OCI-LY1 (cell line): ENCODE data around the gene SHC1.

Source experiments
- H2AFZ ChIP-seq: fragments of 200-600 bp; sonication (generic), shearing (Covaris generic); 2 replicates; pipeline ENCODE4 v1.6.0; 2014; ENCODE audit warnings: antibody characterized with exemption, mild to moderate bottlenecking, low read length
- H3F3A ChIP-seq: fragments of 200-600 bp; sonication (generic), shearing (Covaris generic); 2 replicates; pipeline ENCODE4 v1.6.0; 2014; ENCODE audit warnings: mild to moderate bottlenecking, antibody characterized with exemption, low read length, moderate library complexity; ENCODE audit not compliant: insufficient read depth
- H3K27ac ChIP-seq: fragments of 200-600 bp; sonication (generic); 2 replicates; pipeline ENCODE4 v1.5.1; 2014; ENCODE audit warnings: low read length, mixed run types, mild to moderate bottlenecking, low read depth; ENCODE audit not compliant: poor library complexity, severe bottlenecking
- H3K27me3 ChIP-seq: fragments of 200-600 bp; sonication (generic); 2 replicates; pipeline ENCODE4 v1.6.0; 2014; ENCODE audit warnings: antibody characterized with exemption, mild to moderate bottlenecking, low read length, moderate library complexity; ENCODE audit not compliant: insufficient read depth
- H3K36me3 ChIP-seq: fragments of 200-600 bp; sonication (generic); 2 replicates; pipeline ENCODE4 v1.6.1; 2014; ENCODE audit warnings: mild to moderate bottlenecking, antibody characterized with exemption, low read length, moderate library complexity, mixed read lengths; ENCODE audit not compliant: insufficient read depth
- H3K4me1 ChIP-seq: fragments of 200-600 bp; sonication (generic); 2 replicates; pipeline ENCODE4 v1.5.1; 2014; ENCODE audit warnings: mild to moderate bottlenecking, low read length, moderate library complexity; ENCODE audit not compliant: insufficient read depth, severe bottlenecking
- H3K4me2 ChIP-seq: fragments of 200-600 bp; sonication (generic), shearing (Covaris generic); 2 replicates; pipeline ENCODE4 v1.6.1; 2014; ENCODE audit warnings: low read length
- H3K4me3 ChIP-seq: fragments of 200-600 bp; sonication (generic); 2 replicates; pipeline ENCODE4 v1.5.1; 2014; ENCODE audit warnings: low read length, low read depth, mild to moderate bottlenecking, mixed read lengths; ENCODE audit not compliant: poor library complexity, severe bottlenecking
- H3K79me2 ChIP-seq: fragments of 200-600 bp; shearing (Covaris generic); 2 replicates; pipeline ENCODE4 v1.6.1; 2016; ENCODE audit warnings: mixed run types, low read length, mixed read lengths; ENCODE audit not compliant: insufficient read depth
- H3K9ac ChIP-seq: fragments of 200-600 bp; sonication (generic), shearing (Covaris generic); 2 replicates; pipeline ENCODE4 v1.6.1; 2014; ENCODE audit warnings: mild to moderate bottlenecking, low read length, mixed read lengths
- H3K9me2 ChIP-seq: fragments of 200-600 bp; sonication (generic), shearing (Covaris generic); 2 replicates; pipeline ENCODE4 v1.6.1; 2014; ENCODE audit warnings: low read depth, mild to moderate bottlenecking, low read length, mixed read lengths
- H3K9me3 ChIP-seq: fragments of 200-600 bp; shearing (Covaris generic); 2 replicates; pipeline ENCODE4 v1.6.1; 2014; ENCODE audit warnings: low read length, mixed read lengths
- H4K20me1 ChIP-seq: fragments of 200-600 bp; sonication (generic), shearing (Covaris generic); 2 replicates; pipeline ENCODE4 v1.6.0; 2016; ENCODE audit warnings: mild to moderate bottlenecking, low read length; ENCODE audit not compliant: insufficient read depth
- CTCF ChIP-seq: fragments of 200-600 bp; sonication (generic), shearing (Covaris generic); IDR thresholded peaks from 2 replicates; pipeline ENCODE4 v1.5.1; 2017; ENCODE audit warnings: mild to moderate bottlenecking, antibody characterized with exemption, low read length, moderate library complexity, mixed read lengths
- EZH2 ChIP-seq: fragments of 200-600 bp; sonication (generic), shearing (Covaris generic); IDR thresholded peaks from 2 replicates; pipeline ENCODE4 v1.8.0; 2017; ENCODE audit warnings: borderline replicate concordance, mixed run types, mild to moderate bottlenecking, antibody characterized with exemption, low read length, moderate library complexity, mixed read lengths

SHC1 gene

GRCh38 chr1:154938604-154939399 lies 31.7 kb downstream of the SHC1 start:
- H2AFZ ChIP-seq = no peak overlapping the region
- no peaks in the 10 kb centered on the region for H3K9me2 ChIP-seq
- H3F3A ChIP-seq = no peaks in the 10 kb centered on the region; the same call in 1 of the 2 replicates
- no peaks in the 10 kb centered on the region for H3K36me3 ChIP-seq
- TF ChIP-seq EZH2 (no peak), CTCF (no peak)
- no peaks in the 10 kb centered on the region for H3K9me3 ChIP-seq
- H3K27me3 ChIP-seq = no peaks in the 10 kb centered on the region
- no peak overlapping the region for H3K4me3 ChIP-seq
- peak overlapping the region; percentile 93 for H3K27ac ChIP-seq
- H3K4me1 ChIP-seq = peaks cover 73% of the 10 kb centered on the region
- no peaks in the 10 kb centered on the region; the same call in 1 of the 2 replicates for H3K79me2 ChIP-seq
- H3K4me2 ChIP-seq = peak overlapping the region; percentile 89; the same call in 1 of the 2 replicates
- H3K9ac ChIP-seq = no peak overlapping the region; the same call in 1 of the 2 replicates
- H4K20me1 ChIP-seq = no peaks in the 10 kb centered on the region

- Histone ChIP-seq H3K27me3 (no peaks in the 10 kb centered on the region), H3K9me3 (no peaks in the 10 kb centered on the region), H3K4me2 (peak overlapping the region; percentile 89), H3K79me2 (no peaks in the 10 kb centered on the region; the same call in 1 of the 2 replicates), H3K4me3 (peak overlapping the region; percentile 72), H3K9me2 (no peaks in the 10 kb centered on the region), H3K9ac (peak overlapping the region; percentile 79), H2AFZ (no peak overlapping the region), H4K20me1 (no peaks in the 10 kb centered on the region), H3F3A (no peaks in the 10 kb centered on the region; the same call in 1 of the 2 replicates), H3K4me1 (peaks cover 65% of the 10 kb centered on the region), H3K36me3 (no peaks in the 10 kb centered on the region), H3K27ac (peak overlapping the region; percentile 93)
- TF ChIP-seq EZH2 = no peak
- no peak for TF ChIP-seq CTCF
These were observed 32.6 kb downstream of the SHC1 start for GRCh38 chr1:154937988-154938386.

DNA sequence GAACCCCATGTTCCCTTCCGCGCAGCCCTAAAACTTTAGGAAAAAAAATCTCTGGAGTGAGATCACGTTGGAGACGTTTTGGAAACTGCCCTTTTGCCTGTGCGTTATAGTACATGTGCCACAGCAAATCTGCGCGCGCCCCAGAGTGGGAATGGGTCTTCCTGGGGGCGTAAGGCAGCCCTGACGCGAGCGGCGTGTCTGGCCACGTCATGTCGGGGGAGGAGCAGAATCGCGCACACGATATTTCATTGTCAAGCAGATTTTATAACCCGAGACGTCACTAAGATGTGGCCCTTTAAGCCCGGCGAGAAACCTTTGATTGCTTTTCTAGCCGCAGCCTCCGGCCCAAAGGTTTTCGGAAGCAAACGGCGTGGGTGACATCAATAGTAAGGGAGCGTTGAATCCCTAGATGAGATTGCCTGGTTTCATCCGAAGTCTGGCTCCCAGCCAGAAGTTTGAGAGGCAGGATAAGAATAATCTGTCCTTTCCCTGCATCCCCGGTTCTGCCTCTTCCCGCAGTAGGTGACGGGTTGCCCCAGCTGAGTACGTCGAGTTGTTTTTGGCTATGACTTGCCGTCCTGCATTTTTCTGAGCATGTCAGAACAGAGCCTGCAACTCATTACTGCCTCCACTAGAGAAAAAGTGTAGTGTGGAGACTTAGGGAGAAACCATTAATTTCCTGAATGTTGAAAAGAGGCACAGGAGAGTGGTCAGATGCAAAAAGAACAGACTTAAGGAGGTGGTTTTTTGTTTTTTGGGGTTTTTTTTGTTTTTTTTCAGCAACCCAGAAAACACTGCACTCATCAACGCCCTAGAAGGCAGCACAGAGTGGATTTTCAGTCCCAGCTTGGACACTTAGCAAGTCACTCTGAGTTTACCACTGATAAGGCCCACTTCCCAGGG lies 33.2 kb downstream of the SHC1 start:
- Histone ChIP-seq H3K79me2 (no peaks in the 10 kb centered on the region; the same call in 1 of the 2 replicates), H3F3A (no peaks in the 10 kb centered on the region; the same call in 1 of the 2 replicates), H3K9ac (peak overlapping the region; percentile 79), H3K9me2 (no peaks in the 10 kb centered on the region), H3K27me3 (no peaks in the 10 kb centered on the region), H3K4me2 (peak overlapping the region; percentile 89), H4K20me1 (no peaks in the 10 kb centered on the region), H2AFZ (no peak overlapping the region), H3K36me3 (peaks cover 2% of the 10 kb centered on the region; the same call in 1 of the 2 replicates), H3K9me3 (no peaks in the 10 kb centered on the region), H3K4me3 (peak overlapping the region; percentile 72), H3K27ac (peak overlapping the region; percentile 93), H3K4me1 (peaks cover 58% of the 10 kb centered on the region)
- no peak for TF ChIP-seq EZH2
- peak; percentile 39; the same call in 1 of the 2 replicates for TF ChIP-seq CTCF
